ENCODE measurements around the gene MGLL.

Gene MGLL

DNA sequence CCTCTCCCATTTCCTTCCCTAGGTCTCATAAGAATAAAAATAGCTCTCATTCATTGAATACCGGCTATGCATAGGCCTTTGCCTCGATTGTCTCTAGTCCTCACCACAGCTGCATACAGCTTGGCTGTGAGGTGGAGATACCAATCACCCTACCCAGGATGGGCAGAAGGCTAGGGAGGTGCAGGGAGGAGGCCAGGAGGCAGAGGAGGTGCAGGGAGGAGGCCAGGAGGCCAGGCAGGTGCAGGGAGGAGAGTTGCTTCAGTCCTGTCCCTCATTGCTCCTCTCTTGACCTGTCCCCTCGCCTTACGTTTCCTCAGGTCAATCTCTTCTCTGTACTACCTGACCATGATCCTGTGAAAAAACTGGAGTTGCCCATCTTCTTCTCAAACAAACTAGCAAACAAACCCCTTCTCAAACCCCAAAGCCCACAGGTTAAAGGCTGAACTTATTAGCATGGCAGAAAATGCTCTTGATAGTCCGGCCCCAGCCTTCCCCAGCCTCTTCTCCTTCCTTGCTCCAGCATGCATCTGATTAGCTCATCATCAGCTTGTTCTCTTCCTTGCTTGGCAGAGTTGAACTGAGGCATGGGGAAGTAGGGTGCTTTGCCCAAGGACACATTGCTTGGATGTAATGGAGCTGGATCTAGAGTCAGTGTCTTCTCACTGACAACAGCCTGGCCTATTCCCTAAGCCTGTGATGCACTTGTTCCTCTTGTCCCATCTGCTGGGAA is 177.5 kb downstream of the MGLL start:
- TF ChIP-seq, protein P1, sequence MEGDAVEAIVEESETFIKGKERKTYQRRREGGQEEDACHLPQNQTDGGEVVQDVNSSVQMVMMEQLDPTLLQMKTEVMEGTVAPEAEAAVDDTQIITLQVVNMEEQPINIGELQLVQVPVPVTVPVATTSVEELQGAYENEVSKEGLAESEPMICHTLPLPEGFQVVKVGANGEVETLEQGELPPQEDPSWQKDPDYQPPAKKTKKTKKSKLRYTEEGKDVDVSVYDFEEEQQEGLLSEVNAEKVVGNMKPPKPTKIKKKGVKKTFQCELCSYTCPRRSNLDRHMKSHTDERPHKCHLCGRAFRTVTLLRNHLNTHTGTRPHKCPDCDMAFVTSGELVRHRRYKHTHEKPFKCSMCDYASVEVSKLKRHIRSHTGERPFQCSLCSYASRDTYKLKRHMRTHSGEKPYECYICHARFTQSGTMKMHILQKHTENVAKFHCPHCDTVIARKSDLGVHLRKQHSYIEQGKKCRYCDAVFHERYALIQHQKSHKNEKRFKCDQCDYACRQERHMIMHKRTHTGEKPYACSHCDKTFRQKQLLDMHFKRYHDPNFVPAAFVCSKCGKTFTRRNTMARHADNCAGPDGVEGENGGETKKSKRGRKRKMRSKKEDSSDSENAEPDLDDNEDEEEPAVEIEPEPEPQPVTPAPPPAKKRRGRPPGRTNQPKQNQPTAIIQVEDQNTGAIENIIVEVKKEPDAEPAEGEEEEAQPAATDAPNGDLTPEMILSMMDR (IDR thresholded peaks at IDR 0.05), result no peak
- TF ChIP-seq ZFX (IDR thresholded peaks at IDR 0.05; ENCODE audit: borderline replicate concordance), result no peak
- no peak overlapping the region for H3K27ac ChIP-seq

DNA sequence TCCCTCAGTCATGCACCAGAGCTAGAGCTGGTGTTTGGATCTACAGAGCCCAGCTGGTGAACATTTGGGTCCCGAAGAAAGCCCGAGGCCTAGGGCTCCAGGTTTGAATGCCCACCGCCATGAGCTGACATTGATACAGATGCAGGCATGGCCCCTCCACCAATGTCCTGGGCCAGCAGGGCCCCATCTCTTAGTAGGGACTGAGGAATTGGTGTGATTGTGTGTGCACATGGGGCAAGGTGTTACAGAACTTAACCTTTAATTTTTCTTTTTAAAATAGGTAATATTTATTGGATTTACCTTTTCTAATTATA is 182.3 kb downstream of the MGLL start:
- no peak overlapping the region for H3K27ac ChIP-seq
- TF ChIP-seq ZFX (IDR thresholded peaks at IDR 0.05; ENCODE audit: borderline replicate concordance), result no peak
- TF ChIP-seq, protein P1 (IDR thresholded peaks at IDR 0.05), result no peak

DNA sequence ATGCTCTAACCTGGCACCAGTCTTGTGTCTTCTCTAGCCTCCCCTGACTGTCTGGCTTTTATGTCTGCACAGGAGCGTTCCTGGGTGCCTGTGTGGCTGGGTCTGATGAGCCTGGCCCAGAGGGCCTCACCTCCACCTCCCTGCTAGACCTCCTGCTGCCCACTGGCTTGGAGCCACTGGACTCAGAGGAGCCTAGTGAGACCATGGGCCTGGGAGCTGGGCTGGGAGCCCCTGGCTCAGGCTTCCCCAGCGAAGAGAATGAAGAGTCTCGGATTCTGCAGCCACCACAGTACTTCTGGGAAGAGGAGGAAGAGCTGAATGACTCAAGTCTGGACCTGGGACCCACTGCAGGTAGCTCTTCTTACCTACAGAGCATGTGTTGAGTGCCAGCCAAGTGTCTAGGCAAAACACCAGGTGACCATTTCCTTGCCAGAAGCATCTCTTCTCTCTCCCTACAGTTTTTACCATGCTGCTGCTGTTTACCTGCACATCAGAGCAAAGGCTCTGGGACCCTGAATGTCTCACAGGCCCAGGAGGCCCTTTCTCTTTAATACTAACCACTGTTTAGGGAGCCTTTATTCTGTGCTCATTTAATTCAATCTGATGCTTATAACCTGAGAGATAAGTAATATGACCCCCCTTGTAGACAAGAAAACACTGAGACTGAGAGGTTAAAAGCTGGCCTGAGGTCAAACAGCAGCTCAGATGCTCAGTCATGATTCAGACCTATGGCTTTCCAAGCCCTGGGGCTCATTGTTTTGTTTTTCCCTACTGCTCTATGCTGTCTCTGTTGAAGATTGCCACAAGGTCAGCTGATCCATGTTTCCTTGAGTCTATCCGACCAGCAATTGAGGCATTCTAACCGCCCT is 182.9 kb downstream of the MGLL start:
- H3K27ac ChIP-seq, result no peak overlapping the region
- TF ChIP-seq ZFX (IDR thresholded peaks at IDR 0.05; ENCODE audit: borderline replicate concordance), result no peak
- TF ChIP-seq, protein P1 (IDR thresholded peaks at IDR 0.05), result no peak

Measured in 22Rv1 (cell line).